ACC112 (cell line): ENCODE measurements around the gene IL34.

Source experiments
- H2AFZ ChIP-seq: fragments of 200-600 bp; sonication (generic); one replicate; pipeline ENCODE4 v1.6.0; 2017; ENCODE audit warnings: antibody characterized with exemption, low read length; ENCODE audit not compliant: unreplicated experiment
- H3K27ac ChIP-seq: fragments of 200-600 bp; sonication (generic); 2 replicates; pipeline ENCODE4 v1.5.1; 2014; ENCODE audit warnings: low read depth, mild to moderate bottlenecking, antibody characterized with exemption, low read length, moderate library complexity
- H3K27me3 ChIP-seq: fragments of 200-600 bp; sonication (generic); 2 replicates; pipeline ENCODE4 v1.6.1; 2014; ENCODE audit warnings: mild to moderate bottlenecking, antibody characterized with exemption, low read length, moderate library complexity, mixed read lengths; ENCODE audit not compliant: insufficient read depth
- H3K36me3 ChIP-seq: fragments of 200-600 bp; sonication (generic); 2 replicates; pipeline ENCODE4 v1.6.1; 2016; ENCODE audit warnings: mild to moderate bottlenecking, antibody characterized with exemption, low read length, moderate library complexity, mixed read lengths; ENCODE audit not compliant: insufficient read depth
- H3K4me1 ChIP-seq: fragments of 200-600 bp; sonication (generic); one replicate; pipeline ENCODE4 v1.6.1; 2016; ENCODE audit warnings: low read length, mixed read lengths; ENCODE audit not compliant: insufficient read depth, unreplicated experiment, control insufficient read depth
- H3K4me3 ChIP-seq: fragments of 200-600 bp; sonication (generic); 2 replicates; pipeline ENCODE4 v1.5.1; 2014; ENCODE audit warnings: mild to moderate bottlenecking, low read depth, low read length
- H3K79me2 ChIP-seq: fragments of 200-600 bp; sonication (generic); one replicate; pipeline ENCODE4 v1.6.0; 2016; ENCODE audit warnings: low read length; ENCODE audit not compliant: control insufficient read depth, unreplicated experiment, insufficient read depth

IL34 gene

GRCh38 chr16:70678898-70679670 lies 32.7 kb downstream of the IL34 start:
- H3K36me3 ChIP-seq: peaks cover 5% of the 10 kb centered on the region; the same call in 1 of the 2 replicates
- H3K27me3 ChIP-seq: no peaks in the 10 kb centered on the region
- no peak overlapping the region for H2AFZ ChIP-seq
- H3K27ac ChIP-seq: no peak overlapping the region
- peaks cover 38% of the 10 kb centered on the region for H3K79me2 ChIP-seq
- H3K4me3 ChIP-seq: no peak overlapping the region
- H3K4me1 ChIP-seq: peaks cover 17% of the 10 kb centered on the region

DNA sequence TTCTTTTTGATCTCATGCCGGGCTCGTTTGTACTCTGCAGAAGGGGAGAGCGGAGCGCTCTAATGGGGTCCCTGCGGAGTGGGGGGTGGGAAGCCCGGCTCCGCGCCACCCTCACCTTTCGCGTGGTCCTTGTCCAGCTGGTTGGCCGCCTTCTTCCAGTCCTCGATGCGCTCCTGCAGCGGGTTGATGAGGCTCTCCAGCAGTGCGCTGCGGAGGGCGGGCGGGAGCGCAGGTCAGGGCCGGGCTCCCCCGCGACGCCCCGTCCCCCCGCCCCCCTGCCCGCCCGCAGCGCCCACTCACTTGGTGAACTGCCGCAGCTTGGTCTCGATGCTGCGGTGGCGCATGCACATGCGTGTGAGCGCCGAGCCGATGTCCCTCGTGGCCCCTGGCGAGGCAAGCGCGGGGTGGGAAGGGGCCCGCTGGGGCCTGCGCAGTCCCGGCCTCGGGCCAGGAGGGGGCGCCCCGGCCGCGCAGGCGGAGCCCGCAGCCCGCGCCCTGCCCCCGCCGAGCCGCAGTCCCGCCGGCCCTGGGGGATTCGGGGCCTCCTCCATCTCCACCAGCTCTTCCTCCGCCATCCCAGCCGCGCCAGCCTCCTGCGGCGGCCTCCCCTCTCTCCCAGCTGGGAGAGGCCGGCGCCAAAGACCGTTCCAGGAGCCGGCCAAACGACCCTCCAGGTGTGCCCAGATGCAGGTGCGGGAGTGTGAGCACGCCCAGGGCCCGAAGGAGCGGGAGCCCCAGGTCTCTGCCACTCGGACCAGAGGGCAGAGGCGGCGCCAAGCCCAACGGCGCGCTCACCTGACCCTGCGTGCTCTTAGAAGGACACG lies 33.5 kb downstream of the IL34 start:
- H3K27ac ChIP-seq: no peak overlapping the region
- H3K4me3 ChIP-seq: no peak overlapping the region
- peaks cover 19% of the 10 kb centered on the region for H3K4me1 ChIP-seq
- H3K27me3 ChIP-seq: no peaks in the 10 kb centered on the region
- peaks cover 3% of the 10 kb centered on the region; the same call in 1 of the 2 replicates for H3K36me3 ChIP-seq
- H2AFZ ChIP-seq: no peak overlapping the region
- peaks cover 46% of the 10 kb centered on the region for H3K79me2 ChIP-seq

- H3K4me3 ChIP-seq: no peak overlapping the region
- peaks cover 19% of the 10 kb centered on the region for H3K4me1 ChIP-seq
- H2AFZ ChIP-seq: no peak overlapping the region
- peaks cover 3% of the 10 kb centered on the region; the same call in 1 of the 2 replicates for H3K36me3 ChIP-seq
- no peak overlapping the region for H3K27ac ChIP-seq
- H3K27me3 ChIP-seq: no peaks in the 10 kb centered on the region
- peaks cover 53% of the 10 kb centered on the region for H3K79me2 ChIP-seq
Measured at GRCh38 chr16:70680495-70681381, 34.4 kb downstream of the IL34 start.

DNA sequence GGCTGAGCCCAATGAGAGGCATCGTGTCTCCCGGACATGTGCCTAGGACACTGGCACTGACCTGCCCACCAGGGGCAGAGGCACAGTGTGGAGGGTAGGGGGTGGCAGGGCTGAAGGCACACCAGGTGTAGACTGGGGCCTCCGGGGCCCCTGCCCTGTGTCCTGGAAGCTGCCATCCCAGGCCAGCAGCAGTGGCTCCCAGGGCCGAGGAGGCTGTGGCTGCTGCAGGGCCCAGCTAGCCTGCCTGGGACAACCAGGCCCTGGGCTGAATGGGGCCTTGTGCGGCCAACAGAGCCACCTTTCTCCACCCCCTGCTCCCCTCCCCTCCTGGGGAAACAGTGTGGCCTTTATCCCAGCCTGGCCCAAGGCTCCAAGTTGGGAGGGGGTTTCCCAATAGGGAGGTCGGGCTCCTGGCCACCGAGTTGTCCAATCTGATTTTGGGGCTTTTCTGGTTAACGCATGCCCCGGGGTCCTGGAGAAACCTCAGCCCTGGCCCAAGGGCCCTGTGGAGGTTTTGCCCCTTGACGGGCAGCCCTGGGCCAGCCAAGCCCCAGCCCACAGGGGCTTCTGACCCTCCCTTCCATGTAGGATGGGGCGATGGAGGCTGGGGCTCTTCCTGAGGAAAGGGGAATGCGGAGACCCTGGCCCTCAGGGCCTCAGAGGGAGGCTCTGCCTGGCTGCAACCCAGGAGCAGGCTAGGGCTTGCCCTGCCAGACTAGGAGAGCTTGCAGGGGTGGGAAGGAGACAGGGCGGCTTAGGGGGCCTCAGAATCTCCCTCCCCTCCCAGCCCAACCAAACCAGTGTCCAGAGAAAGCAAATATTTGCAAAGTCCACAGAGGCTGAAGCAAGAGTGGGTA lies 35.3 kb downstream of the IL34 start:
- peaks cover 53% of the 10 kb centered on the region for H3K79me2 ChIP-seq
- peaks cover 23% of the 10 kb centered on the region for H3K4me1 ChIP-seq
- H3K36me3 ChIP-seq: peaks cover 3% of the 10 kb centered on the region; the same call in 1 of the 2 replicates
- no peak overlapping the region for H3K4me3 ChIP-seq
- no peak overlapping the region for H2AFZ ChIP-seq
- no peaks in the 10 kb centered on the region for H3K27me3 ChIP-seq
- no peak overlapping the region for H3K27ac ChIP-seq

DNA sequence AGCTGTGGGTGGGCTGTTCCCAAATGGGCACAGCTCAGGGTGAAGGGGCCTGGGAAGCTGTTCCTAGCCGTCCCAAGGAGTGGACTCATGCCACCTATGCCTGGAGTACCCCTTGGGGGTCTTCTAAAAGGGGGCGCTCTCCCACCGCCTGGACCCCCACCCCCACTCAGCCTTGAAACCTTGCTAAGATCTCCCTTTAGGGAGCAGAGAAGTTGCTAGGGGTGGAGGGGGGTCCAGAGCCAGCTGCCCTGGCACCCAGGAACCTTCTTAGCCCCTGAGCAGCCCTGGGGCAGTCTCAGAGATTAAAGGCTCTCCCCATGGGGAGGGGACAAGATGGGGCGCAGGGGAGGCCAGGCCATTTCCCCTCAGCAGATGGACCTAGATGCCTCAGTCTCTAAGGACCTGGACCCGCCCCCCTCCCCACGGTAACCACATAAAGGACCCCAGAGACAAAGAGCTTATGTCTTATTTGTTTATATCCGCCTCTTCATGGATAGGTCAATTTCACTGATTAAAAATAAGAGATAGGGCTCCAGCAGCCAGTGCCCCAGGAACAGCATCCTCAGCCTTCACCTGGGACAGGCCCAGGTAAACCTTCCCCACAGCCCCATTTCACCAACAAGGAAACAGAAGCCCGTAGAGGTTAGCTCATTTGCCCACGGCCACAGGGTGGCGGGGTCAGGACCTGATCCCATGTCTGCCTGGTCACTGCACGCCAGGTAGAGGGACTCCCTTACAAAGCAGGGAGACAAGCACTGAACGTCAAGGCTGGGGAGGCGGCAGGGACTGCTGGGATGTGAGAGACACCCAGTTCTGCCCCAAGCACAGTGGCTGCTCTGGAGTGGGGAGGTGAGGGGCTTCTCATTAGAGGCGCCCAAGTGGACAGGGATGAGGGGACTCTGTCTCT lies 36.1 kb downstream of the IL34 start:
- Histone ChIP-seq H2AFZ (no peak overlapping the region), H3K4me1 (peaks cover 32% of the 10 kb centered on the region), H3K27ac (no peak overlapping the region), H3K27me3 (no peaks in the 10 kb centered on the region), H3K36me3 (peaks cover 2% of the 10 kb centered on the region; the same call in 1 of the 2 replicates), H3K4me3 (no peak overlapping the region), H3K79me2 (peaks cover 53% of the 10 kb centered on the region)

DNA sequence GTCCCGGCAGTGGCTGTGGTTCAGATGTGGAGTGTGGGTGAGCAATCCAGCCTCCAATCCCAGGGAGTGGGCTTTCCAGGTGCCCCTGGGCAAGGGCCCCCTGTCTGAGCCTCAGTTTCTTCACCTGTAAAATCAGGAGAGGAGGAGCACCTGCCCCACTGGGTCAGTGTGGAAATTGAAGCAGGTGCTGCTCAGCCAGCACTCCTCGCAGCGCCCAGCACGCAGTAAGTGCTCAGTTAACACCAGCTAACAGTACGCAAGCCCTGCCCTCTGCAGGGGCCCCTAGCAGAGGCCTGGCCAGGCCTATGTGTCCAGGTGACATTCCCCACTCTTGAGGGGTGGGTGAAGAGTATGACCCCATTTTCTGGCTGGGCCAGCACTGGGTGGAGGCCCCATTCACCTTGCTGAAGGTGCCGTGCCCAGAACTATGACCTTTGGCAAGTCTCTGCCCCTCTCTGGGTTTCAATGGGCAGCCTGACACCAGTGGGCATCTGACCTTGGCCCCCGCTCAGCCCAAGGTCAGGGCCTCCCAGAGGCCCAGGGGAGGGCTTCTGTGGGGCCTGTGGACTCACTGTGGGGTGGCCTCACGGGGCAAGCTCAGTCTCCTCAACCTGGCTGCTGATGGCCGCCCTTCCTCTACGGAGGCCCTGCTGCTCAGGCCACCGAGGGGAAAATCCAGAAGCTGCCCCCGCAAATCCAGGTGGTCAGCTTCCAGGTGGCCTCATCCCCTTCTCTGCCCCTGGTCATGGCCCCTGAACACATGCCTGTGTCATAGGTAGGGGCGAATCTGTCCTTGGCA lies 37.0 kb downstream of the IL34 start:
- Histone ChIP-seq H3K36me3 (no peaks in the 10 kb centered on the region), H3K27ac (no peak overlapping the region), H2AFZ (no peak overlapping the region), H3K4me3 (peak overlapping the region; percentile 98), H3K4me1 (peaks cover 41% of the 10 kb centered on the region), H3K79me2 (peaks cover 53% of the 10 kb centered on the region), H3K27me3 (no peaks in the 10 kb centered on the region)

DNA sequence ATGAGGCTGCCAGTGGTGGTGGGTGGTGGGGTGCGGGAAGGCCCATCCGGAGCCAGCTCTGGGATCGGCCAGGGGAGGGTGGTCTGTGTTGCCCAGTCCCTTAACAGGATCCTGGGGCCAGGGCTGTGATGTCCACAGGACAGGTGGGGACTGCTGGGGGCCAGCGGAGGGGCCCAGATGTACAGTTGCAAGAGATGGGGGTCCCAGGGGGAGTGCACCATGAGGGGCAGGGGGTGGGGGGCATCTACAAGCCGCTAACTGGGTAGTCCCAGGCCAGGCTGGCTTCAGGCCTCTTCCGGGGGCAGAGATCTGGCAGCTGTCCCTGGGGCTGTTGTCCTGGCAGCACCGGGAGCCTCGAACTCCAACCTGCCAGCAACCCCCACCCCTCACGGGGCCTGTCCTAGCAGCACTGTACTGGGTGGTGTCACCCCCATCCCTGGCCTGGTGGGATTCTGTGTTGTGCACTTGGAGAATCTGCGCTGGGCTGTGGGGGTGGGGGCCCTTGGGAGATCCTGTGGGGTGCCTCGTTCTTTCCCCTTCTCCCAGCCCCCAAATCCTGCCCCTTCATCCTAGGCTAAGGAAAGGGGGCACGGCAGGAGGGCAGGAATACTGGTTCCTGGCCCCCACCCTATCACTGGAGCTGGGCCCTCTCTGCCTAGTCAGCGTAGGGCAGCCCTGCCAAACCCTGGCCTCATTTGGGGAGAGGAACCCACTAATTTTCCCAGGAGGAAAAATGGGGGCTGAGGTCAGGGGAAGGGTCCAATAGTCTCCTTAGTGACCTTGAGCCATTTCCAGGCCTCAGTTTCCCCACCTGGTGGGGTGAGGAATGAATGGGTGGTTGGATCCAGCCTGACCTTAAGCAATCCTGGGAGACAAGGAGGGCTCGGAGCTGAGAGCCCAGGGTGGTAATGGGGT lies 38.0 kb downstream of the IL34 start:
- no peaks in the 10 kb centered on the region for H3K36me3 ChIP-seq
- H3K4me3 ChIP-seq: peak overlapping the region; percentile 98
- no peaks in the 10 kb centered on the region for H3K27me3 ChIP-seq
- no peak overlapping the region for H3K27ac ChIP-seq
- H3K79me2 ChIP-seq: peaks cover 53% of the 10 kb centered on the region
- no peak overlapping the region for H2AFZ ChIP-seq
- peaks cover 45% of the 10 kb centered on the region for H3K4me1 ChIP-seq
